Ramos (cell line): ENCODE measurements around the gene AOPEP.

Source experiments
- in situ Hi-C: fragments of 300-500 bp; cut with MboI; formaldehyde crosslinking; loops from one replicate; pipeline ENCODE4 v1.14.3; 2022; ENCODE audit warnings: low sequenced_read_pairs; ENCODE audit not compliant: unreplicated experiment

The AOPEP gene

DNA sequence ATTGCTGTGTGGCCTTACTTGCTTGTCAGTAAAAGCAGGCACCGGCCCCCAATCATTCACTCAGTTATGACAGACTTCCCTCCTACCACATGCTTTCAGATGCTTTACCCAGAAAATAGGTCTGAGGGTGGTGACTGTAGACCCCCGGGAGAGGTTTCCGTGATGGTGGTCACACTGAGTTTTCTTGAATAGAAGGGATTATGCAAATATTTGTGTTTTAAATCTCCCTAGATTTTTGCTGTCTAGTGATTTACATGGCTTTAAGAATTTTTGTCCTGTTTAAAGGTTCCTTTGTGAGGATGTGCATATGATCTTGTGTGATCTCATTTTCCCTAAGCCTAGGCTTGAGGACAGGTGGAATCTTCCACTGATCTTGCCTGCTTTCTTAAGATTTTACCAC, 309.3 kb downstream of the AOPEP start:
- in situ Hi-C loops: no loop called here

DNA sequence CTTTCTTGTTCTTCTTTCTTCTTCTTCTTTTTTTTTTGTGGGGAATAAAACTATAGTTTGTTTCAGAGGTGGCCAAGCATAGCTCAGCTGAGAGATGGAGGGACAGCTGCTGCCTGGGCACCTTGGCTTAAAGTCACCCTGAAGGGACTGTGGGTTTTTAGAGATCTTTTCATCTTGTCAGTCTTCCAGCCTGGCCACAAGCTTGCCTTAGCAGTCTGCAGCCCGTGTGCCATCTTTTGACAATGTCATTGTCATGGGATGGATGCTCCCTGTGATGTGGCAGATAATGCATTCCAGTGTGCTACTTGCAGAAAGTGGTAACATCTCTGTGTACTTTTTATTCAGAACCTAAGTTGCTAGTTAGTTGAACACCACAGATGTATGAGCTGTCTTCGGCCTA, 310.2 kb downstream of the AOPEP start:
- in situ Hi-C loops: no loop called here

DNA sequence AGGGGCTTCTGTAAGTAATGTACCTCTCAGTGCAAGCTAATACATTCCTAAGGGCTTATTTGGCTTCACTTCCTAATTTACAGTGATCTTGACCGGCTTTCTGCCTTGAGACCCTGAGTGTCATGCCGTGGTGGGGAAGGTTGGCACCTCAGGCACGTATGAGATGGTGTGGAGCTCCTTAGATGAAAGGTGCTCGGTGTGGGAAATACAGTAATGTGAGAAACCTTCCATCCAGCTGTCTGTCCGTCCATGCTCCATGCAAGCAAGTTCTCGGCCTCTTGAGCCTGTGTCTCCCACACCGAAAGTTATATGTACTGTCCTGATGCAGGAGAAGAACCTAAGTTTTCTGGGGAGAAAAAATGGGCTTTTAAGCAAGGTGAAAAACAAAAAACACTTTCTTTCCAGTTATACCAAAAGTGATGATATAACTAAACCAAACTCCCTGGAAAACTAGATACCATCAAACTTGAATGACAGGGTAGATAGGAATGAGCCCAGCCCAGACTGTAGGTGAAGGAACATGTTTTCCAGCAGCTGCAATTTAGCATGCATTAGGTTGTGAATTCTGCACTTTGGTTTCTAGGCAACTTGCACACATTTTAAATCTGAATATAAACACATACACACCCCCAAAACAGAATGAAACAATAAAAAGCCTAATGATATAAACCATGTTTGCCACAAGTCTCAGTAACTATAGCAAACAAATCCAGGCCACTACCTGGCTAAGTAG, 311.5 kb downstream of the AOPEP start:
- in situ Hi-C loops: no loop called here

DNA sequence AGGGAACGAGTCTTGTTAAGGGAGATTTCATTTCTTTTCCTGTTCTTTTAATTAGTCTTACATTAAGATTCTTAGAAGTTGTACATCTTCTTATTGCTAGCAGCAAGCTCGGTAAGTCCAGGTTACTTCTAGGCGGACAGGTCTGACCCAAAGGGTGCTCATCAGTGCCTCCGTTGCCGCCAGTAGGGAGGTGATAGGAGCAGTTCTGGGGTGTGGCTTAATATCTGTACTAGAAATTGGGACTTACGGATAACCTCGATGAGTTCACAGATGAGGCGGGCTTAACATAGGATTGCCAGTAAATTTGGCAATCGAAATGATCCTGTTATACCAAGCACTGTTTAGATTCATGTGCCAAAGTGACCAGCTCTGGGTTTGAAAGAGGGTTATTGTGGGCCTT, 312.2 kb downstream of the AOPEP start:
- in situ Hi-C loops: no loop called here

DNA sequence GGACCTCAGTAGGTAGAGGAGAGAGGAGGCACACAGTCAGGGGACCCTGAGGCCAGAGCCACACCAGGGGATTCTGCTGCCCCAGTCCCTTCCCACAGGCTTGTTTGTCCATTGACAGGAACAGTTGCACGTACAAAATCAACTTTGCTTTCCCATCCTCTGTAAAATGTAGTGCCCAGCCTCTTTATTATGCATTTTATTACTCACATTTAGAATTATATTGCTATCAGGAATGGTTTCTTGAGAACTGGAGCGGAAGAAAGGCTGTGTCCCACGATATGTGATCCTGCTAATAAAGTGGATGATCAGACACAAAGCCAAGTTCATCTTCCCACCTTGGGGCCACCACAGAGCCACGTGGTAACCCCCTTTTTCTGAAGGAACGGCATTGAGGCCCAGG, 313.6 kb downstream of the AOPEP start:
- in situ Hi-C loops: no loop called here

DNA sequence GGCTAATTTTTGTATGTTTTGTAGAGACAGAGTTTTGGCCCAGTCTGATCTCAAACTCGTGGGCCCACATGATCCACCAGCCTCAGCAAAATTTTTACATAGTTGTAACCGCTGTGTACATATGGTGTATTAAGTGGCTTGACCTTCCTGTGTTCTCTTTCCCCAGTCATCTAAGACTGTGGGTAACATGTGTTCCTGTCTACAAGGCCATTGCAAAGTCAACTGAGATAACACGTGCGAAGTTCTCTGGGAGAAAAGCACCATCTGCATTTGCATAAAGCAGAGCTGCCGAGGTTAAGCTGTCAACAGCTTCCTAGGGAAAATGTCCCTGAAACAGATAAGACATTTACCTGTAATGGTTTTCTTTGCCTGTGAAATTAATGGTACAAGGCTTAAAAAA, 317.3 kb downstream of the AOPEP start:
- in situ Hi-C loops: no loop called here

DNA sequence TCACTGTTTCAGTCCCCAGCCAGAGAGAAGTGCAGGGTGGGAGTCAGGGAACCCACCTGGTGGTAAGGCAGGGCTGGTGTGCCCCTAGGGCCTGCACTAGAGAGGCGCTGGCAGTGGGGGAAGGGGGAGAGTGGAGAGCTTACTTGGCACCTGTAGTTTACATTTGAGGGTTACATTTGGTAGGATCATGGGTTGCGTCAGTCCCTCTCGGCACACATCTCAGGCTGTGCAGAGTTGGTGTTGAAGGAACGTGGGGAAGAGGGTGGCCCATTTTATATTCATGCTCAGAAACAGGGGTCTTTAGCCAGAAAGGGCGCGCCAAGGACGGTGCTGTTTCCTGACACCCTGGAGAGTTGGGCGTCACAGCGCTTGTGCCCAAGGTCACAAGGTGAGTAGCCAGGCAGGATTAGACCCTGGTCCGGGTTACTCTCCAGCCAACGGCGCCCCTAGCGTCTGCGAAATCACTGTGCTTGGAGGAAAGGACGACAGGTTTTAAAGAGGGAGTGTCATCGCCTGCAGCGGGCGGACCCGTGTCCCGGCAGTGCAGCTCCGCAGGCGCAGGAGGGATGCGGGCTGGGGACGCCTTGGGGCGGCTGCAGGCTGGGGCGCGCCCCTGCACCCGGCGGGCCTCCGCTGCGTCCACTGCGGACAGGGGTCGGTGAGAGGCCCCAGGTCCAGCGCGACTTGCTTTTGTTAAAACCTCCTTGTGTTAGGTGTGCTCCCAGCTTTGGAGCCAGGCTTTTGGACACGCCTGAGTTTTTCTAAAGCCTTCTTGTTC, 318.4 kb downstream of the AOPEP start:
- in situ Hi-C loops: no loop called here

DNA sequence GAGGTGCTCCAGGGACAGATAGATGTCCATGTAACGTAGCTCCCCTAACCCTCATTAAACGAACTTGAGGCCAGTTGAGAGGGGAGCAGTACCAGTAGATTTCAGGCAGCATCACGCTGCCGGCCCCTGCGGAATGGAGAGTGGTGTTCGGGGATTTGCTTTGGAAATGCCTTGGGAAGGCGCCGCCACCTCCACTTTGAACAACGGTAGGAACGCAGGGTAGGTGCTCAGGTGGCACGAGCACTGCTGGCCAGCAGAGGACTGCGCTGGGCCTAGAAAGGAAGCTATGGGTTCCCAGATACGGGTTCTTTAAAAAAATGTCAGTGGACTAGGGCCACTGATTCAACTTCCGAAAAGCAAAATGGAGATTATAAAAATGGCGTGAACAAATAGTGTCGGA, 319.3 kb downstream of the AOPEP start:
- in situ Hi-C loops: no loop called here

DNA sequence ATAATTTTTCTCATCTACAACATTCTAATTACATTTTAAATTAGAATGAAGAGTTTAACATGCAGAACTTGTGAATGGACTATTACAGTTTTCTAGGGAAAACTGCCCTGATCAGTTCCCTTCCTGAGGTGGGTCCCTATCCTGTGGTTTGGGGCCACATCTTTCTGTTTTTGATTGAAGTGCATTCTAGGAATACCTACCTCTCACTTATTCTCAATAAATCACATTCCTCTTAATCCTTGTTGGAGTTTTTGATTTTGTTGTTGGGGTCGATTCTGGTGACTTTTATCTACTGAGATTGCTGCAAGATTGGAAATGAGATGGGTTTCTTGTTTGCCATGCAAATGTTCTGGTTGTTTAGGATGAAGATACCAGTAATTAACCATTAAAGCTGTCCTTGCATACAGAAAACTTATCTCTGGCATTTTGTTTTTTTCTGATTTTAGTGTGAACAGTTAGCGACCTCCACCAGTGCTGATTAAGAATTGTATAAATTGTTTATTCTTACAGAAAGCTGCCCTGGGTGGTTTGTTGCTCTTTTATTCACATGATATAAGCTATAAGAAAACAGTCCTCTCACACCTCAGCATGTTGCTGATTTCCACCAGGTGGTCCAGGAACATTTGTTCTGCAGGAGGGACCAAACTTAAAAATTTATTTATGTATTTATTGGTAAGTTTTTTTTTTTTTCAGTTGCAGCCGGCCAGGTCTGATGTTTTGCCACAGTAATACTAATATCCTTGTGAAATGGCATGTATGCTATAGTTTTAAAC, 321.1 kb downstream of the AOPEP start:
- in situ Hi-C loops: no loop called here

DNA sequence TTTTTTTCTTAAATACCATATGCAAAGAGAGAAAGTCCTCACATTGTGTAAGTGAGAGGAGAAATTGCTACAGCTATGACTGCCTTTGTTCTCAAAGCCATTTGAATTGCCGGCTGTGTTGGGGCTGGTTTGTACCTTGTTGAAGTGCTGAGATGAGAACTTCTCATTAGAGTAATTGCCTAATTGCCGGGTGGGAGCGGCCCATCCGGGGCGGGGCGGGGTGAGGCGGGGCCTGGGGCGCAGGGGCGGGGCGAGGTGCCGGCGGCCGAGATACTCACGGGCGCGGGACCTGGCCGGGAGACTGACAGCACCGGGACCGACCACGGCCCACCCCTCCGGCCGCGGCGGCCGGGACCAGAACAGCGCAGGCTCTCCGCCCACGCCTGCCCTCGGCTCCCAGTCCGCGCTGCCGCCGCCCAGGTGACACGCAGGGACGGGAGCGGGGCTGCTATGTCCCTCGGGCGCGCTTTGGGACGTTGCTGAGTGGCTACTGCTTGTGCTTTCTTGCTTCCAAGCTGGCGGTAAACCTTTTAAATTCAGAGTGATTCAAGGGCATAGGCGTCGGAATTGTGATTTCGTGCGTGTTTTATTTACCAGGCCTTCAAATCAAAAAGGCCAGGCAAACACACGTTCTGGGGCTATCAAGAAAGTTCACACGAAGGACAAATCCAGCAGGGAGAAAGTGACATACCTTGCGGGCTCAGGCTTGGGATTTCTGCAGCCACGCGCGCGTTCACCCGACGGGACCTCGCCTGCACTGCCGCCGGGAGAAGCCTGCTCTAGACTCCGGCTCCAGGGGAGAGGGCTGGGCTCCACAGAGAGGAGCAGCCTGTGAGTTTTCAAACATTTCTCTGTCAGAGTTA, 322.0 kb downstream of the AOPEP start:
- in situ Hi-C loops: no loop called here

DNA sequence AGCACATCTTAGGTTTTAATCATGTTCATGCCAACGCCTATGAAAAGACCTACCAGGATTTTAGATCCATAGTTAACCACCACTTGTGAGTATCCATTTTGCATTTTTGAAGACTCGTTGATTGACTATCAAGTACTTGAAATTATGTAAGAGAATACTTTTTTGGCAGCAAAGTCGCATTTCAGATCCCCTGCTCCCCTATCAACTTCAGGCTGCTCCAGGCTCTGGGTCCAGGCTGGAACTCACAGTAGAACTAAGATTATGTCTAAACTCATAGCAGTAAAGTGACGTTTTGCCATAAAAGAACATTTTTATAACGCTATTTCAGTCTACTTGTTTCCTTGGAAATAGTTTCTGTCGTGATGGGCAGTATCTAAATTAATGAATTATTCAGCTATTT, 323.3 kb downstream of the AOPEP start:
- in situ Hi-C loops: no loop called here

DNA sequence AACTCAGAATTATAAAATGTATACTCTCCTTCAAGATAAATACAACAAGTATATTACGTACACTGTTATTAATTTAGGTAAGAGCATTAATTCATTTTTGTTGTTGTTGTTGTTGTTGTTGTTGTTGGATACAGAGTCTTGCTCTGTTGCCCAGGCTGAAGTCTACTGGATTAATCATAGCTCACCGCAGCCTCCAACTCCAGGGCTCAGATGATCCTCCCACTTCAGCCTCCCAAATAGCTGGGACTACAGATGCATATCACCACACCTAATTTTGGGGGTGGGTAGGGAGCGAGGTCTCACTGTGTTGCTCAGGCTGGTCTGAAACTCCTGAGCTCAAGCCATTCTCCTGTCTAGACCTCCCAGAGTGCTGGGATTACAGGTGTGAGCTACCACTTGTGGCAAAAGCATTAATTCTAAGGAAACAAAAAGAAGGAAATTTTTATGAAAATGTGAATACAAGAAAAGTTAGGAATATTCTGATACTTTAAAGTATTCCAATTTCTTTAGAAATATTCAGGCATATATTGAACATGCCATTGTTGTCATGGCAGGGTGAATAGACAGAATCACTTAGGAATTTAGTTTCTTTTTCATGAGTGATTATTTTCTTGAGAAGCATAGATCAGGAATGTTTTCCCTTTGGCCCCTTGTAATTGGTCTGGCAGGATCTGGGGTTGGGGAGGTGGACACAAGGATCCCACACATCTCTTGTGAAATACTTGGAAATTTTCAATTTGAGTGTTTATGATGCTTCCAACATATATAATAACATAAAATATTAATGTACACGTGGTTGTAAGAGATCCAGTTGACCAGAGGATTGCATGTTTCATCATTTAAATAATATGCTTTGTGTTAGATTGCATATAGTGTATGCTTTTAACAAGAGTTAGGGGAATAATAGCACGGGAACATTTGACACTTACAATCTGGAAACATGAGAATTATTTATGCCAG, 327.4 kb downstream of the AOPEP start:
- in situ Hi-C loops: no loop called here

DNA sequence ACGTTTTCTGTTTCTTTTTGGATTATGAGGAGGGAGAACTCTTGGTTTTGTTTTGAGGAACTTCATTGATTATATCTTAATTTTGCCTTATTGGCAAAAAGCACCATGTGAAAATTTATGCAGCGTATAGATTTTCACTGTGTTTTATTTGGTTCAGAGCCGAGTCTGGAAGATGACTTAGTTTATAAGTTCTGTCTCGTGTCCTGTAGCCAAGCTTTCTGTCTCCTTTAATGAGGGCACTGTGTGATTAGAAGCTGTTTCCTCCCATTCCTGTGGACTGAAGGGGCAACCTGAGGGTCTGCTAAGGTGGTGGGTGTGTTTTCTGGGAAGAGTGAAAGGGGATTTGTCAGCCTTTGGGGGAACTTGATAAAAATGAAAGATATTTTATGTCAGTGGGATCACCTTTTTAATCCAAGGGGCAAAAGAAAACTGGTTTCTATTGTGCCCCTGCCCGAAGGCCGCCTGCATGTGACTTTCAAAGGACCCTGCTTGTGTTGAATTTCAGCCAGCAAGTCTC, 328.9 kb downstream of the AOPEP start:
- in situ Hi-C loops: no loop called here

DNA sequence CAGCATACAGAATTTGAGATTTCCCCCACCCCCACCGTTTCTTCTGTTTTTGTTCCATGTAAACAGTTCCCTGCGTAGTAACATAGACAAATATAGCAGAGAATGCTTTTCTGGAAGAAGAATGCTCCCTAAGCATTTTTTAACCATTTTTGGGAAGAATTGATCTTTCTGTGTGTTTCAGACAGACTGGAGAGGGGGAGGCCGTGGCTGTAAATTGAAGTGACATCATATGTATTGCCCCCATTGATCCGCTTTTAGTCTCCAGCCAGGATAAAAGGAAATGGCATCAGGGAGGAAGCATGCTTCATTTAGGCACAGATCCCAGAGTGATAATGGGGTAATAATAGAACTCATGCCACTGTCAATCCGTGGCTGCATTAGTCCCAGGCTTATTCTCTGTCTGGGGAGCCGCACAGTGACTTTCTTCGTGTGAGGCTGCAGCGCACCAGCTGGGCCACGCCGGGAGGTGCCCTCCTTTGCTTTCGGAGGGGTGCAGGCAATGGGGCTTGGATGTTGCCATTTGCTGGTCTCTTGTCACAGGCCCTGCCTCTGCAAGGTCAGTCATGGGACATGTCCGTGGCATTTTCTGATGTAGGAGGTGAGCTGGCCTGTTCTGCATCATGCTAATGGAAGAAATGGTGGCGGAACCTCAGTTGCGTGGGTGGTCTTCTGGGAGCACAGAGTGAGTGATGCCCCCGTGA, 329.5 kb downstream of the AOPEP start:
- in situ Hi-C loops: no loop called here

DNA sequence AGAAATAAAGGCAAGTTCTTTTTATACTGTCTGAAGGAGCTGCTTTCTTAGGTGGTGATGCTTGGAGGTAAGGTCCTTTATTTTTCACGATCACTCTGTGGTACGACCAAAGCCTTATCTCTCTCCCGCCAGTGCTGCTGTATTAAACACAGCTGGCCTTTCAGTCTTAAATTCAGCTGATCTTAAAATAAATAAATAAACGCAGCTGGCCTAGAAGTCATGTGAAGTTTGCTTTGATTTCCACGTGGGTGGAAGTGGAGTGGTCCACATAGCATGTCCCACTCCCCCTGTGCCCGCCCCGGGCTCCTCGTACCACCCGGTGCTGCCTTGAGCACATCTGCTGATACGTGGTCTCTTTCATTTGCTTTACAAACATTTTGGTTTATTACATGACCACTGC, 330.6 kb downstream of the AOPEP start:
- in situ Hi-C loops: no loop called here

DNA sequence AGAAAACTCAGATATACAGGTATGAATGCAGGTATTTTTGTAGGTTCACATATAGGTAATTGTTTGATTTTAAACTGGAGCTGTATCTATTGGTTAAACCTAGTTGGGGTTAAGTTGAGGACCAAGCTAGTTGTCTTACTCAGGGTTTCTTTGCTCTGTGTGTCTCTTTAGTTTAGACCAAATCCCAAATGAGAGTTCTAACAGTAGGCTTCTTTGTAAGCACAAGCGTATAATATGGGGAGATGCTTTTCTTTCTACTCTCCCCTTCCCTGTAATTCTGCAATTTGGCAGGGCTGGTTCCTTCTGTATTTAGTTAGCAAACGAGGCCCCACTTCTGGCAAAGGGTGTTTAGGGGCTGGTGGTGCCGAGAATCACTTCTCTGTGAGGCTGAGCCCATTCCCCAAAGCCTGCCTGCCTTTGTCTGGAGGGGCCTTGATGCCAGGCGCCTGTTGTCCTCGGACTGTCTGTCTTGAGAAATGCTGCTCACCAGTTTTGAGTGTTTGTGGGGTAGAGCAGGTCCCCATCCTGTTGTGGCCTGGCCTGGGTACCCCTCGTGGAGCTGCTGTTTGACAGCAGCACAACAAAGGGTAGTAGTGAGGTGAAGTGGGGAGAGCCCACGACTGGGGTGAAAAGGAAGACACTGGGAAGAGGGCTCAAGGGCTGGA, 331.8 kb downstream of the AOPEP start:
- in situ Hi-C loops: no loop called here

DNA sequence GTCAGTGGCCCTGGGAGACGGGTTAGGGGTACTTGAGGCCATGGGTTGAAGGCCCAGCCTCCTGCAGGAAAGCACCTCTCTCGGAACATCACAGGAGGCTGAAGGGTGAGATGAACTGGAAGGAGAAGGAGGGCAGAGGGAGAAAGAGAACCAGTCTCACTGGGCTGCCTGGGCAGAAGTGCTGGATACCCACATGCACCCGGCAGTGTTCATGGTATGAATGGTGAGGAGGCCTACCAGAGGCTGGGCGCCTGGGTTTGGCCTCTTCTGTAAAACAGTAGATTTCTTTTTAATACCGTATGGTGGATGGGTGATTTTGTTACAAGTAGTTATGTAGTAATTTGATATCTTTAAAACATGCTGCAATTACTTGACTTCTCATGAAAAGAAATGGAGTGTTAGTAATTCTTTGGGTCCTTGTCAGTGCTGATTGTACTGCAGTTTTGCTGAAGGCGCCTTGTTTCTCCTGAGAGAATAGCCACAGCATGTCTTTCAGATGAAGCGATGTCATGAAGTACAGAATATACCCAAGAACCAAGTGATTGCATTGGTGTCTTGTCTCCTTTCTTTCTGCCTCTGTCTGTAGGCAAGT, 332.4 kb downstream of the AOPEP start:
- in situ Hi-C loops: no loop called here
